ENCODE measurements around the gene SPOCK1.

Gene SPOCK1

GRCh38 chr5:137248527-137248926 lies 250.6 kb downstream of the SPOCK1 start:
- Histone ChIP-seq H3K36me3 (ENCODE audit: control insufficient read depth in 1 of 2, insufficient read depth in 2 of 2, low read depth in 1 of 2, low read length in 2 of 2) (no peaks in the 10 kb centered on the region), H4K91ac (ENCODE audit: low read length) (no peak overlapping the region), H3K27me3 (ENCODE audit: control insufficient read depth in 1 of 2, insufficient read depth in 1 of 2, low read length in 2 of 2) (no peaks in the 10 kb centered on the region), H2BK120ac (ENCODE audit: low read depth, low read length) (no peak overlapping the region), H3K79me1 (replicated peaks; ENCODE audit: low read length, poor library complexity, severe bottlenecking) (no peaks in the 10 kb centered on the region), H3K4me1 (ENCODE audit: control insufficient read depth, insufficient read depth, low read depth, low read length) (no peaks in the 10 kb centered on the region), H2AFZ (ENCODE audit: low read depth, low read length) (no peak overlapping the region), H3K14ac (ENCODE audit: low read length in 2 of 2) (no peak overlapping the region), H2BK5ac (ENCODE audit: low read depth, low read length, poor library complexity, severe bottlenecking) (no peak overlapping the region), H3K4me3 (ENCODE audit: insufficient read depth in 1 of 2, low read depth in 1 of 2, low read length in 2 of 2) (no peak overlapping the region), H4K8ac (ENCODE audit: low read length) (no peak overlapping the region), H3K4me2 (ENCODE audit: low read length, poor library complexity, severe bottlenecking) (no peak overlapping the region), H2BK15ac (ENCODE audit: low read depth, poor library complexity, severe bottlenecking) (no peak overlapping the region), H2BK12ac (ENCODE audit: low read length in 2 of 2) (no peak overlapping the region), H3K23ac (ENCODE audit: low read length in 2 of 2) (no peak overlapping the region), H2AK5ac (ENCODE audit: low read length, severe bottlenecking) (no peak overlapping the region), H3K9ac (ENCODE audit: low read length) (no peak overlapping the region), H3K9me3 (ENCODE audit: control insufficient read depth, low read length) (no peaks in the 10 kb centered on the region), H3K27ac (ENCODE audit: low read length, poor library complexity, severe bottlenecking) (no peak overlapping the region), H3K4ac (ENCODE audit: low read depth in 1 of 2, low read length in 2 of 2) (no peak overlapping the region), H3K18ac (ENCODE audit: low read depth in 1 of 2, low read length in 2 of 2) (no peak overlapping the region)
- WGBS: 57% methylated on average over 1 of the region's 3 CpGs
- DNase-seq: no peak

DNA sequence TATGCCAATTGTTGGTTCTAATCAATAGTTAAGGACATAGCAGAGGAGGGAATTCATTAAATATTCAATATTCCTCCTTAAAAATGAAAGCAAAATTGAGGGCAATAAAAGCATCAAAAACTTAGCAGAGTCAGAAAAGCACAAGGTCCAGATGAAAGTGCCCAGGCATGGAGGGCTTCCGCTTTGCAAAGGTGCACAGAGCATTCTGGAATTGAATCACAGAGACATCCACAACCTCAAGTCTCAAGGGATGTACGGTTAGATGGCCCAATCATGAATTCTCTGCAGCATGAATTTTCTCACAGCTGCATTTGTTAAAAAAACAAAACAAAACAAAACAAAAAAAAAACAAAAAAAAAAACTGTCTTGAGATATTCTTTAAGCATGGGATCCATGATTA lies 253.7 kb downstream of the SPOCK1 start:
- Histone ChIP-seq H3K9me3 (ENCODE audit: control insufficient read depth, low read length) (no peaks in the 10 kb centered on the region), H2BK5ac (ENCODE audit: low read depth, low read length, poor library complexity, severe bottlenecking) (no peak overlapping the region), H3K14ac (ENCODE audit: low read length in 2 of 2) (no peak overlapping the region), H3K18ac (ENCODE audit: low read depth in 1 of 2, low read length in 2 of 2) (no peak overlapping the region), H4K91ac (ENCODE audit: low read length) (no peak overlapping the region), H3K4me2 (ENCODE audit: low read length, poor library complexity, severe bottlenecking) (no peak overlapping the region), H2AK5ac (ENCODE audit: low read length, severe bottlenecking) (no peak overlapping the region), H2BK120ac (ENCODE audit: low read depth, low read length) (no peak overlapping the region), H2BK15ac (ENCODE audit: low read depth, poor library complexity, severe bottlenecking) (no peak overlapping the region), H3K4me1 (ENCODE audit: control insufficient read depth, insufficient read depth, low read depth, low read length) (no peaks in the 10 kb centered on the region), H3K27ac (ENCODE audit: low read length, poor library complexity, severe bottlenecking) (no peak overlapping the region), H2AFZ (ENCODE audit: low read depth, low read length) (no peak overlapping the region), H4K8ac (ENCODE audit: low read length) (no peak overlapping the region), H3K23ac (ENCODE audit: low read length in 2 of 2) (no peak overlapping the region), H3K4ac (ENCODE audit: low read depth in 1 of 2, low read length in 2 of 2) (no peak overlapping the region), H3K9ac (ENCODE audit: low read length) (no peak overlapping the region), H2BK12ac (ENCODE audit: low read length in 2 of 2) (no peak overlapping the region), H3K27me3 (ENCODE audit: control insufficient read depth in 1 of 2, insufficient read depth in 1 of 2, low read length in 2 of 2) (no peaks in the 10 kb centered on the region), H3K79me1 (replicated peaks; ENCODE audit: low read length, poor library complexity, severe bottlenecking) (no peaks in the 10 kb centered on the region), H3K36me3 (ENCODE audit: control insufficient read depth in 1 of 2, insufficient read depth in 2 of 2, low read depth in 1 of 2, low read length in 2 of 2) (no peaks in the 10 kb centered on the region), H3K4me3 (ENCODE audit: insufficient read depth in 1 of 2, low read depth in 1 of 2, low read length in 2 of 2) (no peak overlapping the region)
- WGBS: 90% methylated on average over 2 of the region's 2 CpGs
- DNase-seq: no peak

- H3K36me3 ChIP-seq (ENCODE audit: control insufficient read depth in 1 of 2, insufficient read depth in 2 of 2, low read depth in 1 of 2, low read length in 2 of 2): no peaks in the 10 kb centered on the region
- no peak overlapping the region for H3K9ac ChIP-seq (ENCODE audit: low read length)
- H3K27me3 ChIP-seq (ENCODE audit: control insufficient read depth in 1 of 2, insufficient read depth in 1 of 2, low read length in 2 of 2): no peaks in the 10 kb centered on the region
- H2BK15ac ChIP-seq (ENCODE audit: low read depth, poor library complexity, severe bottlenecking): no peak overlapping the region
- no peaks in the 10 kb centered on the region for H3K9me3 ChIP-seq (ENCODE audit: control insufficient read depth, low read length)
- no peak overlapping the region for H3K14ac ChIP-seq (ENCODE audit: low read length in 2 of 2)
- no peak overlapping the region for H2BK5ac ChIP-seq (ENCODE audit: low read depth, low read length, poor library complexity, severe bottlenecking)
- H4K8ac ChIP-seq (ENCODE audit: low read length): no peak overlapping the region
- no peak for DNase-seq
- peaks cover 2% of the 10 kb centered on the region for H3K4me1 ChIP-seq (ENCODE audit: control insufficient read depth, insufficient read depth, low read depth, low read length)
- no peak overlapping the region for H3K4ac ChIP-seq (ENCODE audit: low read depth in 1 of 2, low read length in 2 of 2)
- H3K18ac ChIP-seq (ENCODE audit: low read depth in 1 of 2, low read length in 2 of 2): no peak overlapping the region
- no peak overlapping the region for H2AFZ ChIP-seq (ENCODE audit: low read depth, low read length)
- no peak overlapping the region for H2BK12ac ChIP-seq (ENCODE audit: low read length in 2 of 2)
- 55% methylated on average over 1 of the region's 2 CpGs for WGBS
- H3K27ac ChIP-seq (ENCODE audit: low read length, poor library complexity, severe bottlenecking): no peak overlapping the region
- H2BK120ac ChIP-seq (ENCODE audit: low read depth, low read length): no peak overlapping the region
- no peaks in the 10 kb centered on the region for H3K79me1 ChIP-seq (replicated peaks; ENCODE audit: low read length, poor library complexity, severe bottlenecking)
- H3K4me3 ChIP-seq (ENCODE audit: insufficient read depth in 1 of 2, low read depth in 1 of 2, low read length in 2 of 2): no peak overlapping the region
- no peak overlapping the region for H2AK5ac ChIP-seq (ENCODE audit: low read length, severe bottlenecking)
- H4K91ac ChIP-seq (ENCODE audit: low read length): no peak overlapping the region
- no peak overlapping the region for H3K4me2 ChIP-seq (ENCODE audit: low read length, poor library complexity, severe bottlenecking)
- H3K23ac ChIP-seq (ENCODE audit: low read length in 2 of 2): no peak overlapping the region
Observed at GRCh38 chr5:137240285-137240684, 258.8 kb downstream of the SPOCK1 start.

GRCh38 chr5:137236849-137237507 lies 262.1 kb downstream of the SPOCK1 start:
- Histone ChIP-seq H3K79me1 (replicated peaks; ENCODE audit: low read length, poor library complexity, severe bottlenecking) (no peaks in the 10 kb centered on the region), H2AFZ (ENCODE audit: low read depth, low read length) (no peak overlapping the region), H3K18ac (ENCODE audit: low read depth in 1 of 2, low read length in 2 of 2) (no peak overlapping the region), H4K8ac (ENCODE audit: low read length) (no peak overlapping the region), H3K9ac (ENCODE audit: low read length) (no peak overlapping the region), H3K23ac (ENCODE audit: low read length in 2 of 2) (no peak overlapping the region), H4K91ac (ENCODE audit: low read length) (no peak overlapping the region), H3K36me3 (ENCODE audit: control insufficient read depth in 1 of 2, insufficient read depth in 2 of 2, low read depth in 1 of 2, low read length in 2 of 2) (no peaks in the 10 kb centered on the region), H2BK12ac (ENCODE audit: low read length in 2 of 2) (no peak overlapping the region), H3K27ac (ENCODE audit: low read length, poor library complexity, severe bottlenecking) (no peak overlapping the region), H2BK5ac (ENCODE audit: low read depth, low read length, poor library complexity, severe bottlenecking) (no peak overlapping the region), H2AK5ac (ENCODE audit: low read length, severe bottlenecking) (no peak overlapping the region), H3K4me3 (ENCODE audit: insufficient read depth in 1 of 2, low read depth in 1 of 2, low read length in 2 of 2) (no peak overlapping the region), H3K27me3 (ENCODE audit: control insufficient read depth in 1 of 2, insufficient read depth in 1 of 2, low read length in 2 of 2) (no peaks in the 10 kb centered on the region), H2BK15ac (ENCODE audit: low read depth, poor library complexity, severe bottlenecking) (no peak overlapping the region), H3K14ac (ENCODE audit: low read length in 2 of 2) (no peak overlapping the region), H3K4me1 (ENCODE audit: control insufficient read depth, insufficient read depth, low read depth, low read length) (peaks cover 4% of the 10 kb centered on the region), H3K9me3 (ENCODE audit: control insufficient read depth, low read length) (no peaks in the 10 kb centered on the region), H3K4ac (ENCODE audit: low read depth in 1 of 2, low read length in 2 of 2) (no peak overlapping the region), H3K4me2 (ENCODE audit: low read length, poor library complexity, severe bottlenecking) (no peak overlapping the region), H2BK120ac (ENCODE audit: low read depth, low read length) (no peak overlapping the region)
- WGBS: 81% methylated on average over 5 of the region's 5 CpGs
- DNase-seq: no peak
